Calu3 (cell line): ENCODE measurements around the gene ZKSCAN1. TPM values are rescaled to one million over a fixed set of nuclear protein-coding genes. Genes with fewer than 3 reads are reported as not detected.
"Not testable (repeated sequence)": the region's sequence is repeated elsewhere in the genome, so short reads cannot be mapped to it uniquely, and the experiment has no call there.

Experiments
- BruUV-seq: library from RNA; stranded (reverse); fragments of 400-500 nt; replicated peaks from 2 replicates; lab custom pipeline; 2021; lab: Mats Ljungman, UMichigan
- CTCF ChIA-PET: fragments of 300-600 bp; sonication (Branson Sonifier 250); formaldehyde crosslinking; loops from one replicate; lab custom pipeline; 2022; ENCODE audit warnings: antibody characterized with exemption; lab: Charles Lee
- DNase-seq: peaks from one replicate; pipeline ENCODE4 v3.0.0; 2022
- H3K27ac Mint-ChIP-seq: one replicate; pipeline ENCODE4 v1.8.0; 2022; ENCODE audit warnings: mixed read lengths; ENCODE audit not compliant: unreplicated experiment
- H3K27me3 Mint-ChIP-seq: one replicate; pipeline ENCODE4 v1.8.0; 2022; ENCODE audit warnings: mixed read lengths; ENCODE audit not compliant: unreplicated experiment
- H3K36me3 Mint-ChIP-seq: one replicate; pipeline ENCODE4 v1.8.0; 2022; ENCODE audit warnings: mild to moderate bottlenecking, moderate library complexity, mixed read lengths; ENCODE audit not compliant: insufficient read depth, unreplicated experiment
- H3K4me1 Mint-ChIP-seq: one replicate; pipeline ENCODE4 v1.8.0; 2022; ENCODE audit warnings: mild to moderate bottlenecking, low read depth, mixed read lengths; ENCODE audit not compliant: unreplicated experiment
- H3K4me3 Mint-ChIP-seq: one replicate; pipeline ENCODE4 v1.8.0; 2022; ENCODE audit warnings: mild to moderate bottlenecking, low read depth, moderate library complexity, mixed read lengths; ENCODE audit not compliant: unreplicated experiment
- H3K9me3 Mint-ChIP-seq: one replicate; pipeline ENCODE4 v1.8.0; 2022; ENCODE audit warnings: low read depth, mixed read lengths; ENCODE audit not compliant: unreplicated experiment
- intact Hi-C: fragments of 100-400 bp; cut with micrococcal nuclease; formaldehyde crosslinking; loops from one replicate; pipeline ENCODE4 v1.10.0; 2022; ENCODE audit not compliant: unreplicated experiment
- total RNA-seq: library from RNA; stranded (reverse); gene quantifications from 2 replicates; pipeline ENCODE4 v1.2.3, GENCODE V29; 2022
- TF ChIP-seq, protein P1 (sequence below): fragments of 200-600 bp; IDR thresholded peaks from one replicate; pipeline ENCODE4 v1.8.0; 2022; ENCODE audit warnings: antibody characterized with exemption; ENCODE audit not compliant: unreplicated experiment

ZKSCAN1 gene
- total RNA-seq, 1 experiment from 2014 or later = 56.6 TPM

GRCh38 chr7:99974681-99975080 is 40.7 kb upstream of the ZKSCAN1 start:
- TF ChIP-seq, protein P1, sequence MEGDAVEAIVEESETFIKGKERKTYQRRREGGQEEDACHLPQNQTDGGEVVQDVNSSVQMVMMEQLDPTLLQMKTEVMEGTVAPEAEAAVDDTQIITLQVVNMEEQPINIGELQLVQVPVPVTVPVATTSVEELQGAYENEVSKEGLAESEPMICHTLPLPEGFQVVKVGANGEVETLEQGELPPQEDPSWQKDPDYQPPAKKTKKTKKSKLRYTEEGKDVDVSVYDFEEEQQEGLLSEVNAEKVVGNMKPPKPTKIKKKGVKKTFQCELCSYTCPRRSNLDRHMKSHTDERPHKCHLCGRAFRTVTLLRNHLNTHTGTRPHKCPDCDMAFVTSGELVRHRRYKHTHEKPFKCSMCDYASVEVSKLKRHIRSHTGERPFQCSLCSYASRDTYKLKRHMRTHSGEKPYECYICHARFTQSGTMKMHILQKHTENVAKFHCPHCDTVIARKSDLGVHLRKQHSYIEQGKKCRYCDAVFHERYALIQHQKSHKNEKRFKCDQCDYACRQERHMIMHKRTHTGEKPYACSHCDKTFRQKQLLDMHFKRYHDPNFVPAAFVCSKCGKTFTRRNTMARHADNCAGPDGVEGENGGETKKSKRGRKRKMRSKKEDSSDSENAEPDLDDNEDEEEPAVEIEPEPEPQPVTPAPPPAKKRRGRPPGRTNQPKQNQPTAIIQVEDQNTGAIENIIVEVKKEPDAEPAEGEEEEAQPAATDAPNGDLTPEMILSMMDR = no peak
- Mint-ChIP-seq H3K27ac (no peak overlapping the region), H3K36me3 (peaks cover 13% of the 10 kb centered on the region), H3K27me3 (no peaks in the 10 kb centered on the region), H3K9me3 (no peaks in the 10 kb centered on the region), H3K4me1 (peaks cover 26% of the 10 kb centered on the region), H3K4me3 (no peak overlapping the region)
- CTCF ChIA-PET = no interaction called here
- no TSS peak for BruUV-seq
- DNase-seq = no peak
- intact Hi-C loops = no loop called here

GRCh38 chr7:99975782-99976521 is 39.4 kb upstream of the ZKSCAN1 start, which contains the start of gene AZGP1:
Gene AZGP1 (minus strand): TSS chr7:99976031. CDS start chr7:99976020, 11 bp downstream.
- CTCF ChIA-PET = interaction anchor here (1.1 kb wide), 1 partner anchor 46 kb away, joined by 3 read pairs; the partner anchor contains the start of gene GJC3
- peaks cover 5% of the 10 kb centered on the region for H3K27me3 Mint-ChIP-seq
- intact Hi-C loops = no loop called here
- TF ChIP-seq, protein P1 = no peak
- peaks cover 28% of the 10 kb centered on the region for H3K4me1 Mint-ChIP-seq
- no TSS peak for BruUV-seq
- H3K9me3 Mint-ChIP-seq = no peaks in the 10 kb centered on the region
- H3K36me3 Mint-ChIP-seq = peaks cover 8% of the 10 kb centered on the region
- H3K4me3 Mint-ChIP-seq = peak within 1 kb of the TSS; percentile 53
- DNase-seq = peak; percentile 34
- peak within 1 kb of the TSS; percentile 38 for H3K27ac Mint-ChIP-seq

DNA sequence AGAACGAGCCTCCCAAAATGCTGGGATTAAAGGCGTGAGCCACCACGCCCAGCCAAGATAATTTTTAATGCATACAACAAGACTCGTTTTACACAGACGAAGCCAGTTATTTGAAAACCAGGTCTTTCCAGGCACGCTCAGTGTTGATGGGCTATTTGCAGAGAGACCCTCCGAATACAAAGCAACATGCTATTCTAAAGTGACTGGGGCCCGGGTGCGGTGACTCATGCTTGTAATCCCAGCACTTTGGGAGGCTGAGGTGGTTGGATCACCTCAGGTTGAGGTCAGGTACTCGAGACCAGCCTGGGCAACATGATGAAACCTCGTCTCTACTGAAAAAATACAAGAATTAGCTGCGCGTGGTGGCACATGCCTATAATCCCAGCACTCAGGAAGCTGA is 38.8 kb upstream of the ZKSCAN1 start:
- Mint-ChIP-seq H3K9me3 (no peaks in the 10 kb centered on the region), H3K4me3 (no peak overlapping the region), H3K27me3 (peaks cover 11% of the 10 kb centered on the region), H3K36me3 (peaks cover 8% of the 10 kb centered on the region), H3K27ac (no peak overlapping the region), H3K4me1 (peaks cover 28% of the 10 kb centered on the region)
- intact Hi-C loops = no loop called here
- TF ChIP-seq, protein P1 = no peak
- DNase-seq = no peak
- BruUV-seq = no TSS peak
- CTCF ChIA-PET = no interaction called here

GRCh38 chr7:99979814-99980225 is 35.6 kb upstream of the ZKSCAN1 start:
- H3K27ac Mint-ChIP-seq, H3K36me3 Mint-ChIP-seq, BruUV-seq, H3K4me3 Mint-ChIP-seq, H3K9me3 Mint-ChIP-seq: not testable (repeated sequence)
- intact Hi-C loops = loop anchor here (2.0 kb wide), 1 partner anchor 51 kb away; the partner anchor contains the start of gene GJC3
- TF ChIP-seq, protein P1 = peak; percentile 53
- DNase-seq = peak; percentile 45
- peaks cover 28% of the 10 kb centered on the region for H3K4me1 Mint-ChIP-seq
- peaks cover 36% of the 10 kb centered on the region for H3K27me3 Mint-ChIP-seq
- CTCF ChIA-PET = interaction anchor here (0.9 kb wide), 1 partner anchor 103 kb away, joined by 3 read pairs; no protein-coding TSS in a partner anchor

DNA sequence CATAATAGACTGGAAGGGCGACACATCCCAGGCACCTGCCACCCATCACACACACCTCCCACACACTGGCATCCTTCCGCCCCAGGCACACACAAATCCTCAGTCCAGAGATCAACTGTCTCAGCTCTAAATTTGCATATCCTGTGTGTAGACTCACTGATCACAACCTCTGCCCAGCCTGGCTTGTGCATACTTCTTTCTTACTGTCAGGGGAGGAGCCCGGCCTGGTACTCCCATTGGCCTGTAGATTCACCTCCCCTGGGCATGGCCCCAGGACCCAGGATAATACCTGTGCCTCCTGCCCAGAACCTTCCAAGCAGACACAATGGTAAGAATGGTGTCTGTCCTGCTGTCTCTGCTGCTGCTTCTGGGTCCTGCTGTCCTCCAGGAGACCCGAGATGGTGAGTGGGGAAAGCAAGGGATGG is 34.9 kb upstream of the ZKSCAN1 start:
- H3K27ac Mint-ChIP-seq, intact Hi-C loops, H3K4me3 Mint-ChIP-seq, BruUV-seq, H3K9me3 Mint-ChIP-seq, H3K36me3 Mint-ChIP-seq, DNase-seq: not testable (repeated sequence)
- CTCF ChIA-PET = interaction anchor here (0.9 kb wide), 1 partner anchor 102 kb away, joined by 3 read pairs; no protein-coding TSS in a partner anchor
- H3K4me1 Mint-ChIP-seq = peaks cover 22% of the 10 kb centered on the region
- peaks cover 42% of the 10 kb centered on the region for H3K27me3 Mint-ChIP-seq

DNA sequence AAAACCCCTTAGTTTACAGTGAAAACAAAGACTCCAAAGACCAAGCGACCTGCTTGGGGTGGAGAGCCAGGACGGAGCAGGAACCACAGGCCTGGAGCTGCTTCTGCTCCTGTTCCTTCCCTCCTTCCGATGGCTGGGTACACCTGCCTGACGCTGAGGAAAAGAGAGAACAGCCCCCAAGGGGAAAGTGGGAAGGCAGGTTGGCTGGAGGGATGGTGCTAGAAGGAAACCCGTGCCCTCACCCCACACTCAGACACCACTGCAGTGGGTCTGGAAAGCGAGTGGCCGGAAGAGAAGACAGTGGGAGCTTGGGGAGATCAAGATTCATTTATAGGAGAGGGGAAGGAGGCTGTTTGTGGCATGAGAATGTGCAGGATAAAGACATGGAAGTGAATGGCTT is 34.3 kb upstream of the ZKSCAN1 start:
- H3K9me3 Mint-ChIP-seq, H3K4me3 Mint-ChIP-seq, H3K27ac Mint-ChIP-seq, intact Hi-C loops, H3K36me3 Mint-ChIP-seq, BruUV-seq, DNase-seq, CTCF ChIA-PET: not testable (repeated sequence)
- Mint-ChIP-seq H3K4me1 (peaks cover 16% of the 10 kb centered on the region), H3K27me3 (peaks cover 47% of the 10 kb centered on the region)
